ENCODE results near the gene SATB2. TPM values are rescaled to one million over a fixed set of nuclear protein-coding genes. Genes with fewer than 3 reads are reported as not detected.

Gene SATB2
- total RNA-seq, 1 experiment from 2014 or later = 13.8 TPM

GRCh38 chr2:199458806-199459285 is 1.1 kb upstream of the SATB2 start:
- peak overlapping the region; percentile 90 for H3K4me2 ChIP-seq (ENCODE audit: low read length)
- H4K20me1 ChIP-seq (ENCODE audit: insufficient read depth) = no peaks in the 10 kb centered on the region
- peaks cover 27% of the 10 kb centered on the region for H3K79me2 ChIP-seq (ENCODE audit: insufficient read depth, low read length)
- no peaks in the 10 kb centered on the region for H3K9me3 ChIP-seq (ENCODE audit: control insufficient read depth in 1 of 2, insufficient read depth in 1 of 2, low read depth in 1 of 2, low read length in 2 of 2)
- TF ChIP-seq POLR2A (IDR thresholded peaks at IDR 0.05; ENCODE audit: borderline replicate concordance, extremely low read depth, insufficient read depth, insufficient read length) (peak; percentile 29), ELF1 (IDR thresholded peaks at IDR 0.05; ENCODE audit: borderline replicate concordance, low read depth) (no peak), YY1 (IDR thresholded peaks at IDR 0.05; ENCODE audit: extremely low read depth, insufficient replicate concordance, low read depth, low read length) (no peak), ZFX (IDR thresholded peaks at IDR 0.05) (peak; percentile 69), JUND (IDR thresholded peaks at IDR 0.05) (no peak), ZBTB33 (IDR thresholded peaks at IDR 0.05; ENCODE audit: extremely low read depth, insufficient replicate concordance, low read length) (no peak)
- H3K27ac ChIP-seq (ENCODE audit: low read depth, low read length) = peak overlapping the region; percentile 98
- POLR2A ChIA-PET = interaction anchor here (1.0 kb wide), 1 partner anchor 27 kb away, joined by 3 read pairs; no protein-coding TSS in a partner anchor
- RAD21 ChIA-PET (ENCODE audit: low non-redundant PET in 1 of 2, low total read pairs in 2 of 2, uncharacterized antibody in 2 of 2, unreplicated experiment in 2 of 2) = no interaction called here
- BruUV-seq (replicated peaks) = no TSS peak
- ATAC-seq (peak; percentile 12; the same call in 1 of the 2 replicates), DNase-seq (ENCODE audit: low read depth, low spot score) (no peak)
- no peaks in the 10 kb centered on the region for H3K27me3 ChIP-seq (ENCODE audit: insufficient read depth, low read length)
- H3K4me3 ChIP-seq (replicated peaks in 1 of 2; ENCODE audit: low read depth in 1 of 2, low read length in 2 of 2) = peak overlapping the region; percentile 64 to 72
- CTCF ChIA-PET = interaction anchor here (1.1 to 1.4 kb wide), 2 partner anchors 13 to 26 kb away, joined by 3 to 4 read pairs; no protein-coding TSS in a partner anchor
- H3K9me2 ChIP-seq (ENCODE audit: insufficient read depth) = no peaks in the 10 kb centered on the region
- H3K4me1 ChIP-seq (ENCODE audit: control insufficient read depth in 1 of 2, insufficient read depth in 2 of 2, low read length in 2 of 2) = peaks cover 12 to 36% of the 10 kb centered on the region in 2 experiments
- peak overlapping the region; percentile 92 for H3K9ac ChIP-seq (ENCODE audit: low read length)
- intact Hi-C loops (cut with micrococcal nuclease) = no loop called here
- H2AFZ ChIP-seq (ENCODE audit: low read depth, low read length, poor library complexity, severe bottlenecking) = no peak overlapping the region
- no peaks in the 10 kb centered on the region for H3K36me3 ChIP-seq (ENCODE audit: control insufficient read depth in 1 of 2, insufficient read depth in 2 of 2, low read length in 2 of 2)

Data from HCT116 (cell line).